Right renal cortex interstitium (tissue), 3 donors: ENCODE data around the gene RAB29. TPM values are rescaled to one million over a fixed set of nuclear protein-coding genes. Genes with fewer than 3 reads are reported as not detected.

ENCODE experiments used
- DNase-seq, 3 donors: peaks; one replicate each; pipeline ENCODE4 v3.0.0-alpha.2; 2013; ENCODE audit warnings: low read depth in 3 of 3, low spot score in 2 of 3
- polyA plus RNA-seq, 3 donors: library from polyadenylated mRNA; unstranded; fragments of 120-200 nt; gene quantifications; one replicate each; pipeline ENCODE4 v1.2.1, GENCODE V29; 2013; ENCODE audit not compliant: insufficient read length in 3 of 3

RAB29 gene
- polyA plus RNA-seq, 3 donors: 26.3 to 40.5 (median 33.8) TPM

DNA sequence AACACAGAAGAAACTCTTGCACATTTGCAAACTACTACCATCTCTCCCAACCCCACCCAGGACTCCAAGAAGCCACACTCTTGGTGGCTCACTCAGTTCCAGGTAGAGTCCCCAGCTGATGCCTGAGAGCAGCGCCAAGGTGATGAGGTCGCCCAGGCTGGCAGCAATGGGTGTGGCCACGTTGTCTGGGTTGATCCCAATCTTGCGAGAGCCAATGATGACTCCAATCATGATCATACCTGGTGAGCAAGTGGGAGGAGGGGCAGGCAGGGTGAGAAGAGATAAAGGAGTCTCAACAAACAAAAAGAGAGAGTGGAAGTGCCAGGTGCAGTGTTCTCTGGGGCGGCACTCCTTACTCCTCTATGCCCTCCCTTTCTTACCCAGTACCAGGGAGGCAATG lies 23.3 kb upstream of the RAB29 start:
- no peak for DNase-seq

DNA sequence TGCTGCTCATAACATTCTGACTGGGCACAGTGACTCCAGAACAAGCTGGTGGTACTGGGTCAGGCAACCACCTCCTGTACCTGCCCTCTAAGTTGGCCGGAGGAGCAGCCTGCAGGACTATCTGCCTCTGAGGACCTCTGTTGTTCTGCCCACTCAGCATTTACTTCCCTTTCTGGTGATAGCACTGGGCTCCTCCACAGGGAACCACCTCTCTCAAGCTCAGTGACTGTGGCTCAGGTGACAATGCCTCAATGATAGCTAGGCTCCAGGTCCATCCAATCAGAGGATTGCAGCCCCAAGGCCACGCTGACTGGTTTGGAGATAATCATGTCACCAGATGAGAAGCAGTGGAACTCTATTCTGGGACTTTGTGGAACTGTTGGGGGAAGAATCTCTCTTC lies 21.9 kb upstream of the RAB29 start:
- DNase-seq: no peak

DNA sequence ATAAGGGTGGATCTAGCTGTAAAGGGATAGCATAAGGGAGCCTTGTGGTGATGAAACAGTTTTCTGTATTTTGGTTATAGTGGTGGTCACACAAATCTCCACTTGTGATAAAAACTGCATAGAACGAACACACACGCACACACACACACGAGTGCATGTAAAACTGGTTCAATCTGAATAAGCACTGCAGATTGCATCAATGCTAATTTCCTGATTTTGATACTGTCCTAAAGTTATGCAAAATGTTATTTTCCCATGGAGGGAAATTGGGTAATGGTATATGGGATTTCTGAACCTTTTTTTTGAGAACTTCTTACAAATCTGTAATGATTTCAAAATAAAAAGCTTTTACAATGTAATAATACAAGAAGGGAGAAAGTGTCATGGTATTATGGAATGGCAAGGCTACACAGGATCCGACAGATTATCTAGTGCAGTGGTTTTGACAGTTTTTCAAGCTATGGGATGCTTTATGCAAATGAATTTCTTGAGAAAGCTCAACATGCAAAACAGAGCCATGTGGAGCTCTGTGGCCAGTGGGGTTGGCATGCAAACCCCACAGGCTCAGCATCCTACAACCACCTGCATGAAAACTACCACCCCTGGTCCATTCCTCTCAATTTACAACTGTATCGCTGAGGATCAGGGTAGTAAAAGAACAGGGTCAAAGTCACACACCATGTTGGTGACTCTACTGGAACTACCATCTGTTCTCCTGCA lies 18.9 kb upstream of the RAB29 start:
- no peak for DNase-seq

DNA sequence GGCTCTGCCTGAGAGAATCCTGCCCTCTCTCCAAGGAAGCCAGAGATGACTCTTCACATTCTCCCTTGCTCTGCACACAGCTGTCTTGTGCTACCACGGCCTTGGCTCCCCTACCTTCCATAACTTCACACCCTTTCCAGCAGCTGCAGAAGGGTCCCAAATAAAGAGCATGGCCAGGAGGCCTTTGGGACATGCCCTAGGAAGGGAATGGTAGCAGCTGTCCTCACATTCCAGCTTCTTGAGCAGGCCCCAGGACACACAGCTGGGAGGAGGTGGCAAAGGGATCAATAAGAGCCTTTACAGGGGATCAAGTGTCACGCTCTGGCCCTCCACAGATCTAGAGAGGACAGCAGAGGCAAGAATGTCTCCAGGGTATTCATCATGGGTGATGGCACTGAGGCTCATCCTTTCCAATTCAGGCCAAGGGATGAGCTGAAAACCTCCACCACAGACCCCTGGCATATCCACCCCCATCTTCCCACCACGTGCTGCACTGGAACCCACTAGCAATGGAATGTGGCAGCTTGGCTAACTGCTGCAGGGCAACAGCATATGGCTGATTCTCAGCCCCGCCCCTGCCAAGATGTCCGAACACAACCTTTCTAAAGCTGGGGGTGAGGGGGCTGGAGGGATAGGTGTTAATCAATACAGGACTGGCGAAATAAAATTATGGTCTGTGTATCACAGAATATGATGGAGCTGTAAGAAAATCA lies 17.8 kb upstream of the RAB29 start:
- DNase-seq: no peak

- DNase-seq: no peak
These were observed 17.2 kb upstream of the RAB29 start for GRCh38 chr1:205792481-205792881.

DNA sequence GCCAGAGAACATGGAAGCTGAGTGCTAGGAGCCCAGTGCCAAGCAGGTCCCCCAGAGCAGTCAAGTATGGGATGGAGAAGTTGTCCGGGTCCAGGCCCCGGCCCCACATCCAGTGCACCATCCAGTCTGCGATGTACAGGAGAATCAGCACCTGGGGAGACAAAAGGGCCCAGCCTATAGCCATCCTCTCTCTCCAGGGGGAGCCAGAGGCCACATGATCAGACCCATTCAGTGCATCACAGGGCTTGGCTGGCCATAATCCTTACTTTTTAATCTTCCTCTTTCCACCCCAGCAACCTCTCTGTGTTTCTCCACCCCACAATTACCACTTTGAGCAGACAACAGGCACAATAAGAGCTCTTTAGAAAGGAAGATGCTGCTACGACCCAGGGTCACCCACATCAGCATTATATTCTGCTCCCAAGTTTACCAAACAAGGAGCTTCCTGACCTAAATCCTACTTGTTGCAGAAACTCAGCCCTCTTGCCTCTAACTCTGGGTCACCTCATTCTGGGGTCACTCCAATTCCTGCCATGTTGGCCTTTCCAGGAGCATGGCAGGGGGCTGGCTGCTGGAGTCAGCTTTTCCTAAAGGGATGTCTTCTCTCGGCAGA lies 16.4 kb upstream of the RAB29 start:
- no peak for DNase-seq

- DNase-seq: no peak
These were observed 12.1 kb upstream of the RAB29 start for GRCh38 chr1:205787287-205787916.

- DNase-seq: no peak
These were observed 11.3 kb upstream of the RAB29 start for GRCh38 chr1:205786601-205787000.

GRCh38 chr1:205785446-205785845 lies 10.2 kb upstream of the RAB29 start:
- DNase-seq: no peak

GRCh38 chr1:205783904-205784303 lies 8.6 kb upstream of the RAB29 start:
- DNase-seq: no peak

DNA sequence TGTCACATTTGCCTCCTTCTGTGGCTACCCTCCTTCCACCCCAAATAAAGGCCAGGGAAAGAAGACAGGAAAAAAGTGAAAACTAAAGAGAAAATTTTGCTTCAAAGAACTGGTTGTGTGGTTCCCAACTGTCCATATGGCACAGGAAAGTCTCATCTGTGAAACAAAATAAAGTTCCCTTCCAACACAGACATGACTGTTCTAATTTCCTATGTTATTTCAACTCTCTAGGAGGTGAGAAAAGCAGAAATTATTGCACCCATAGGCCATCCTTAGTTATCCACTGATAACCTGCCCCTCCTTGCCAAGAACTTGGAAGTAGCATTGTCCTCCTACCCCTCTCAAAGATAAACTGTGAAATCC lies 8.1 kb upstream of the RAB29 start:
- DNase-seq: no peak

GRCh38 chr1:205782627-205783432 lies 7.5 kb upstream of the RAB29 start:
- DNase-seq: no peak

- no peak for DNase-seq
These were observed 5.1 kb upstream of the RAB29 start for GRCh38 chr1:205780335-205780734.

DNA sequence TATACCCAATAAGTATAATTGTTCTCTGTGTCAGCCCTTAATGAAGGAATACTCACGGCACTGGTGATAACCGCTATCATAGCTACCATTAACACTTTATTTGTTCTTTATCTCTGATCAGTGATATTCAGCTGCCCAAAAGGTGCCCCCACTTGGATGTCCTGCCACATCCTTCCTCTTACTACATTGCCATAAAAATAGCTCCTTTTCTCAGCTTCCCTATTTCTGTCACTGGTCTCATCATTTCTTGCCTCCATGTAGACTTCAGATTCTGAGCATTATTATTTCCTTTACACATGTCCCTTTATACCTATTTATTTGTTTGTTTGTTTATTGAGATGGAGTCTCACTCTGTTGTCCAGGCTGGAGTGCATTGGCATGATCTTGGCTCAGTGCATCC lies 2.7 kb upstream of the RAB29 start:
- no peak for DNase-seq

GRCh38 chr1:205775717-205776056 lies 405 bp upstream of the RAB29 start:
- DNase-seq: no peak

- DNase-seq: no peak
These were observed 876 bp downstream of the RAB29 start for GRCh38 chr1:205774198-205775014.

GRCh38 chr1:205772607-205773032 lies 2.7 kb downstream of the RAB29 start:
- no peak for DNase-seq

DNA sequence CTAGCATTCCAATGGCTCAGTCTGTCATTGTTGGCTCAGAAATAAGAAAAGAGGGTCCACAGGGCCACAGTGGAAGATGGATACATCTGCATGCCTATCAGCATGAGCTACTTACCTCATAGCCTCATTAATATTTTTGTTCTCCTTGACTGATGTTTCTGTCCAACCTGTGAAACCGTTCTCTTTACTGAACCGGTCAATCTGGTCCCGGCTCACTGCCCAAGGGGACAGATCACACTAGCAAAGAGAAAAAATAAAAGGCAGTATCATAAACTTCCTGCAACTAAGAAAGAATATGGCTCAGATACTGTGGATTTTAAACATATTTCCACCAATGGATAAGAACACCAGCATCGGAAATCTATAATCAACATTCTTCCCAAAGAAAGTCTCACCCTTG lies 4.7 kb downstream of the RAB29 start:
- DNase-seq: no peak

GRCh38 chr1:205769641-205770365 lies 5.5 kb downstream of the RAB29 start:
- no peak for DNase-seq
